H1 (cell line): ENCODE results near the gene JUN. TPM values are rescaled to one million over a fixed set of nuclear protein-coding genes. Genes with fewer than 3 reads are reported as not detected.

Experiments used
- CTCF ChIA-PET: fragments of 300-600 bp; sonication (Branson Sonifier 250); formaldehyde crosslinking; loops from one replicate; lab custom pipeline; 2021; ENCODE audit not compliant: partially characterized antibody; lab: Charles Lee
- POLR2A ChIA-PET: fragments of 300-600 bp; sonication (Branson Sonifier 250); formaldehyde crosslinking; loops from one replicate; lab custom pipeline; 2021; ENCODE audit warnings: inconsistent platforms; ENCODE audit not compliant: partially characterized antibody; lab: Charles Lee
- DNase-seq, 2 experiments: peaks; one replicate each; pipeline versions ENCODE4 v3.0.0 to v3.0.0-alpha.2; 2010 to 2022; ENCODE audit warnings: low spot score in 2 of 2, low read depth in 1 of 2, mixed read lengths in 1 of 2
- FAIRE-seq: peaks from 2 replicates; lab custom pipeline; 2011; peaks lifted over from hg19 to GRCh38; lab: Jason Lieb, UNC
- H2AFZ ChIP-seq: 2 replicates; pipeline ENCODE4 v1.8.1; 2012; ENCODE audit warnings: low read length, inconsistent platforms
- H2AK5ac ChIP-seq: 2 replicates; pipeline ENCODE4 v1.6.1; 2013; ENCODE audit warnings: low read depth, low read length
- H2BK120ac ChIP-seq: replicated peaks from 2 replicates; pipeline ENCODE3; 2013; ENCODE audit warnings: low read depth, low read length, inconsistent platforms
- H2BK12ac ChIP-seq: 2 replicates; pipeline ENCODE4 v1.6.1; 2013; ENCODE audit warnings: low read depth, low read length
- H2BK15ac ChIP-seq: 2 replicates; pipeline ENCODE4 v1.6.1; 2013; ENCODE audit warnings: low read length
- H2BK20ac ChIP-seq: 2 replicates; pipeline ENCODE4 v1.6.1; 2013; ENCODE audit warnings: low read length
- H2BK5ac ChIP-seq: 2 replicates; pipeline ENCODE4 v1.6.1; 2013; ENCODE audit warnings: low read depth, low read length
- H3K14ac ChIP-seq: 2 replicates; pipeline ENCODE4 v1.6.1; 2013; ENCODE audit warnings: inconsistent platforms; ENCODE audit not compliant: insufficient read length
- H3K18ac ChIP-seq: 2 replicates; pipeline ENCODE4 v1.6.1; 2013; ENCODE audit warnings: low read length; ENCODE audit errors: extremely low read depth
- H3K23ac ChIP-seq: 2 replicates; pipeline ENCODE4 v1.6.1; 2013; ENCODE audit warnings: inconsistent platforms; ENCODE audit not compliant: insufficient read length
- H3K23me2 ChIP-seq: 2 replicates; pipeline ENCODE4 v1.6.1; 2013; ENCODE audit warnings: low read depth, low read length
- H3K27ac ChIP-seq: 2 replicates; pipeline ENCODE4 v1.6.1; 2011; ENCODE audit warnings: low read depth, low read length, inconsistent platforms
- H3K27me3 ChIP-seq, 4 experiments: replicated peaks in 1 of 4; 1 replicate in 1 of 4; 2 replicates in 3 of 4; pipeline versions ENCODE4 v1.6.1 to v1.8.1; 2011 to 2013; ENCODE audit warnings: low read length in 3 of 4, mild to moderate bottlenecking in 3 of 4, inconsistent platforms in 2 of 4, mixed read lengths in 2 of 4, moderate library complexity in 1 of 4; ENCODE audit not compliant: control insufficient read depth in 3 of 4, insufficient read depth in 3 of 4; ENCODE audit errors: extremely low read depth in 1 of 4
- H3K36me3 ChIP-seq, 4 experiments: 2 replicates each; pipeline versions ENCODE4 v1.6.1 to v1.8.1; 2011 to 2013; ENCODE audit warnings: mild to moderate bottlenecking in 4 of 4, low read length in 3 of 4, moderate library complexity in 2 of 4, control low read depth in 1 of 4, inconsistent platforms in 1 of 4; ENCODE audit not compliant: insufficient read depth in 4 of 4, control insufficient read depth in 2 of 4
- H3K4ac ChIP-seq: replicated peaks from 2 replicates; pipeline ENCODE3; 2013; ENCODE audit warnings: low read length, low read depth, mixed read lengths, inconsistent platforms; ENCODE audit not compliant: insufficient read length
- H3K4me1 ChIP-seq, 4 experiments: replicated peaks in 1 of 4; 1 replicate in 1 of 4; 2 replicates in 3 of 4; pipeline versions ENCODE4 v1.6.1 to v1.8.1; 2011 to 2013; ENCODE audit warnings: low read length in 3 of 4, inconsistent platforms in 2 of 4, mixed read lengths in 1 of 4; ENCODE audit not compliant: insufficient read depth in 4 of 4, control insufficient read depth in 3 of 4
- H3K4me2 ChIP-seq, 2 experiments: 2 replicates each; pipeline versions ENCODE4 v1.6.1 to v1.8.1; 2011 to 2013; ENCODE audit warnings: low read depth in 2 of 2, low read length in 2 of 2, control low read depth in 1 of 2, inconsistent platforms in 1 of 2, mild to moderate bottlenecking in 1 of 2; ENCODE audit not compliant: insufficient read depth in 1 of 2
- H3K4me3 ChIP-seq, 4 experiments: fragments of 200-600, 300-600 bp in 1 of 4; sonication (generic), shearing (Covaris generic), sonication (Bioruptor Twin) in 1 of 4; 2 replicates each; pipeline versions ENCODE4 v1.5.1 to v1.8.1; 2011 to 2016; ENCODE audit warnings: low read length in 4 of 4, low read depth in 3 of 4, control low read depth in 2 of 4, inconsistent platforms in 2 of 4, mild to moderate bottlenecking in 2 of 4, mixed read lengths in 1 of 4, moderate library complexity in 1 of 4; ENCODE audit not compliant: insufficient read depth in 2 of 4; ENCODE audit errors: extremely low read depth in 1 of 4
- H3K56ac ChIP-seq: replicated peaks from 2 replicates; pipeline ENCODE3; 2013; ENCODE audit warnings: low read depth, mild to moderate bottlenecking, mixed read lengths, low read length, inconsistent platforms; ENCODE audit not compliant: insufficient read length
- H3K79me1 ChIP-seq: 2 replicates; pipeline ENCODE4 v1.6.1; 2013; ENCODE audit warnings: low read depth, low read length, control low read depth
- H3K79me2 ChIP-seq, 2 experiments: 2 replicates each; pipeline versions ENCODE4 v1.6.1 to v1.8.1; 2012 to 2013; ENCODE audit warnings: low read length in 2 of 2, mild to moderate bottlenecking in 2 of 2, inconsistent platforms in 1 of 2; ENCODE audit not compliant: insufficient read depth in 2 of 2, control insufficient read depth in 1 of 2
- H3K9ac ChIP-seq, 4 experiments: replicated peaks in 1 of 4; 1 replicate in 1 of 4; 2 replicates in 3 of 4; pipeline versions ENCODE4 v1.6.1 to v1.8.1; 2011 to 2013; ENCODE audit warnings: low read depth in 3 of 4, low read length in 3 of 4, control low read depth in 2 of 4, mild to moderate bottlenecking in 2 of 4, moderate library complexity in 2 of 4, inconsistent platforms in 1 of 4; ENCODE audit errors: extremely low read depth in 1 of 4
- H3K9me3 ChIP-seq, 2 experiments: 2 replicates each; pipeline versions ENCODE4 v1.6.1 to v1.8.1; 2012 to 2013; ENCODE audit warnings: mild to moderate bottlenecking in 2 of 2, moderate library complexity in 2 of 2, control low read depth in 1 of 2, inconsistent platforms in 1 of 2, low read depth in 1 of 2, low read length in 1 of 2, mixed read lengths in 1 of 2; ENCODE audit not compliant: insufficient read depth in 2 of 2
- H4K20me1 ChIP-seq, 2 experiments: replicated peaks in 1 of 2; 2 replicates each; pipeline versions ENCODE3 to v1.8.1; 2011 to 2013; ENCODE audit warnings: inconsistent platforms in 2 of 2, low read length in 2 of 2, mild to moderate bottlenecking in 1 of 2; ENCODE audit not compliant: insufficient read depth in 2 of 2, control insufficient read depth in 1 of 2
- H4K5ac ChIP-seq: 2 replicates; pipeline ENCODE4 v1.6.1; 2013; ENCODE audit warnings: low read length, low read depth, mixed read lengths, inconsistent platforms; ENCODE audit not compliant: insufficient read length
- H4K8ac ChIP-seq: 2 replicates; pipeline ENCODE4 v1.8.0; 2013; ENCODE audit warnings: mild to moderate bottlenecking, moderate library complexity, low read length, inconsistent platforms; ENCODE audit not compliant: insufficient read depth; ENCODE audit errors: extremely low read depth
- H4K91ac ChIP-seq: replicated peaks from 2 replicates; pipeline ENCODE3; 2013; ENCODE audit warnings: low read length, mixed read lengths, inconsistent platforms; ENCODE audit not compliant: insufficient read length
- FOSL1 ChIP-seq: IDR thresholded peaks from 2 replicates; pipeline ENCODE4 v1.6.1; 2011; ENCODE audit warnings: mild to moderate bottlenecking, low read depth, low read length, moderate library complexity; ENCODE audit not compliant: insufficient read depth
- HDAC6 ChIP-seq: IDR thresholded peaks from one replicate; pipeline ENCODE4 v1.7.1; 2012; ENCODE audit warnings: low read depth, mild to moderate bottlenecking, inconsistent platforms, low read length, moderate library complexity
- KDM5A ChIP-seq: fragments of 200-600 bp; IDR thresholded peaks from 2 replicates; pipeline ENCODE4 v1.7.1; 2012; ENCODE audit warnings: mild to moderate bottlenecking, low read length, inconsistent platforms, mixed read lengths
- NANOG ChIP-seq: IDR thresholded peaks from 2 replicates; pipeline ENCODE4 v1.6.1; 2011; ENCODE audit warnings: low read length, low read depth, mild to moderate bottlenecking, inconsistent platforms; ENCODE audit not compliant: insufficient read depth, poor library complexity, severe bottlenecking
- SIRT6 ChIP-seq: IDR thresholded peaks from one replicate; pipeline ENCODE4 v1.7.1; 2012; ENCODE audit warnings: low read length, inconsistent platforms
- SP1 ChIP-seq: IDR thresholded peaks from 2 replicates; pipeline ENCODE4 v1.6.1; 2011; ENCODE audit warnings: low read depth, low read length
- SUZ12 ChIP-seq: fragments of 200-600 bp; sonication (generic); IDR thresholded peaks from 2 replicates; pipeline ENCODE4 v1.6.1; 2012; ENCODE audit warnings: mild to moderate bottlenecking, inconsistent platforms, low read length, moderate library complexity, mixed read lengths
- WGBS, 2 experiments: shearing (Covaris generic) in 1 of 2; methylation state at CpG; one replicate each; pipeline versions ENCODE4 v1.1.6 to v1.1.7; 2013 to 2015; ENCODE audit warnings: low lambda C conversion rate in 2 of 2, mixed read lengths in 2 of 2, inconsistent platforms in 1 of 2, low coverage in 1 of 2, missing lambda C conversion rate in 1 of 2; ENCODE audit not compliant: insufficient replicate concordance in 2 of 2, insufficient coverage in 1 of 2, insufficient read length in 1 of 2; ENCODE audit errors: extremely low coverage in 1 of 2, missing lambda C conversion rate in 1 of 2; 5-methylcytosine and 5-hydroxymethylcytosine counted together
- polyA plus RNA-seq, 7 experiments: library from polyadenylated mRNA; depleted of rRNA in 3 of 7; stranded (reverse) in 5 of 7; unstranded in 2 of 7; fragments of >200 nt in 5 of 7; fragments of 200-250 nt in 2 of 7; gene quantifications; 1 replicate in 5 of 7; 2 replicates in 1 of 7; 4 replicates in 1 of 7; pipeline versions ENCODE4 v1.2.1 to v1.2.3, GENCODE V29; 2011 to 2013; ENCODE audit warnings: missing spikeins in 2 of 7, mixed read lengths in 2 of 7
- total RNA-seq: library from RNA; stranded (reverse); fragmentation: NEBNext Ultra II Directional; extraction: Animal tissue kit (Norgen Biotek cat#: 25700); gene quantifications from 2 replicates; pipeline ENCODE4 v1.2.1, GENCODE V29; 2021

The JUN gene
- total and polyA plus RNA-seq, 2 of the 8 experiments (the other 6 are each of a cell fraction or from before 2014, with no cell fraction given): 4.4 to 10.9 TPM

GRCh38 chr1:58778385-58779000 lies 5.4 kb downstream of the JUN start:
- Histone ChIP-seq H2AFZ (no peak overlapping the region), H3K56ac (no peak overlapping the region), H2BK12ac (no peak overlapping the region), H3K4ac (no peak overlapping the region), H3K18ac (no peak overlapping the region), H3K23ac (no peak overlapping the region), H3K9me3 (no peaks in the 10 kb centered on the region), H3K4me3 (no peak overlapping the region), H2BK20ac (no peak overlapping the region), H4K5ac (no peak overlapping the region), H3K23me2 (peaks cover 19% of the 10 kb centered on the region), H2BK120ac (no peak overlapping the region), H2BK5ac (no peak overlapping the region), H3K27ac (no peak overlapping the region), H3K36me3 (no peaks in the 10 kb centered on the region), H3K4me2 (no peak overlapping the region), H2BK15ac (no peak overlapping the region), H4K91ac (no peak overlapping the region), H4K8ac (no peak overlapping the region), H3K14ac (no peak overlapping the region), H2AK5ac (no peak overlapping the region), H3K4me1 (peaks cover 0 to 9% (median under 1%) of the 10 kb centered on the region in 4 experiments; a peak in 4 of 7 replicates), H4K20me1 (peaks cover 0 to 11% of the 10 kb centered on the region in 2 experiments), H3K79me2 (peaks cover 0 to 8% of the 10 kb centered on the region in 2 experiments; a peak in 1 of 4 replicates), H3K79me1 (no peaks in the 10 kb centered on the region; the same call in 1 of the 2 replicates), H3K27me3 (peaks cover 8 to 25% (median 19%) of the 10 kb centered on the region in 4 experiments), H3K9ac (no peak overlapping the region)
- no peak for FAIRE-seq
- WGBS, 2 experiments: 82% methylated on average over 3 of the region's 3 CpGs; no CpG with 5 or more reads in 1 of the 2 experiments
- CTCF ChIA-PET: interaction anchor here (1.5 to 3.0 kb wide), 3 partner anchors 9 to 920 kb away, joined by 4 to 12 read pairs (median 8); no protein-coding TSS in a partner anchor
- DNase-seq: no peak
- TF ChIP-seq SUZ12 (no peak), SIRT6 (no peak), SP1 (no peak), NANOG (no peak), FOSL1 (no peak), KDM5A (no peak), HDAC6 (no peak)
- POLR2A ChIA-PET: interaction anchor here (0.6 kb wide), 1 partner anchor 1030 kb away, joined by 4 read pairs; no protein-coding TSS in a partner anchor
